GM12878 (cell line): ENCODE measurements around the gene IL22RA2. TPM values are rescaled to one million over a fixed set of nuclear protein-coding genes. Genes with fewer than 3 reads are reported as not detected.

Experiments used
- BCL3 ChIP-seq: IDR thresholded peaks from 2 replicates; pipeline ENCODE4 v1.6.1; 2011; ENCODE audit warnings: borderline replicate concordance, low read depth, mild to moderate bottlenecking, moderate library complexity, low read length; ENCODE audit not compliant: insufficient read depth, poor library complexity, severe bottlenecking
- BHLHE40 ChIP-seq, 2 experiments: fragments of 450-650 bp in 1 of 2; IDR thresholded peaks; 2 replicates each; pipeline ENCODE4 v1.6.1; 2011 to 2017; ENCODE audit warnings: low read depth in 2 of 2, borderline replicate concordance in 1 of 2, improper control_type of control experiment in 1 of 2, low read length in 1 of 2, mild to moderate bottlenecking in 1 of 2
- SMARCA5 ChIP-seq: fragments of 450-650 bp; IDR thresholded peaks from 2 replicates; pipeline ENCODE4 v1.6.1; 2017; ENCODE audit warnings: mild to moderate bottlenecking
- TCF12 ChIP-seq: IDR thresholded peaks from 2 replicates; pipeline ENCODE4 v1.6.1; 2011; ENCODE audit warnings: low read depth, mild to moderate bottlenecking, low read length
- ZNF274 ChIP-seq: IDR thresholded peaks from one replicate; pipeline ENCODE4 v1.8.0; 2011; ENCODE audit not compliant: insufficient read length, insufficient read depth
- polyA plus RNA-seq, 11 experiments: library from polyadenylated mRNA; depleted of rRNA in 4 of 11; unstranded in 6 of 11; stranded (reverse) in 5 of 11; fragments of >200 nt; fragmentation: Nextera tagmentation in 4 of 11; fragmentation: Illumina TruSeq in 1 of 11; extraction: Ambion mirVana in 4 of 11; extraction: Trizol in 1 of 11; gene quantifications; 1 replicate in 1 of 11; 2 replicates in 10 of 11; pipeline versions ENCODE4 v1.2.1 to v1.2.3, GENCODE V29; 2011 to 2016; ENCODE audit warnings: inconsistent platforms in 2 of 11, missing spikeins in 2 of 11, low read depth in 1 of 11
- total RNA-seq, 4 experiments: library from RNA; depleted of rRNA in 3 of 4; stranded (reverse); fragments of >200 nt in 3 of 4; fragmentation: Illumina TruSeq in 1 of 4; extraction: Trizol in 1 of 4; gene quantifications; 2 replicates each; pipeline versions ENCODE4 v1.2.1 to v1.2.3, GENCODE V29; 2013 to 2021

The IL22RA2 gene
- total and polyA plus RNA-seq, 10 of the 15 experiments (the other 5 are each of a cell fraction or from before 2014, with no cell fraction given), result 0.05 to 0.22 (median 0.09) TPM; not detected in 3

- TF ChIP-seq BHLHE40 (IDR thresholded peaks at IDR 0.05; ENCODE audit: borderline replicate concordance in 1 of 2, low read depth in 2 of 2, low read length in 1 of 2) (no peak), SMARCA5 (no peak), BCL3 (no peak), ZNF274 (no peak), TCF12 (no peak)
These were observed 78.9 kb downstream of the IL22RA2 start (continued) for GRCh38 chr6:137094411-137095008.

Other genes starting within 250 kb of the IL22RA2 start
- gene IL20RA, start 128.7 kb downstream of the IL22RA2 start, total RNA-seq (2014; rRNA removed), result 0.11 TPM in 1 of 2 replicates, not detected in the other
- gene IL20RA, start 128.7 kb downstream of the IL22RA2 start, total RNA-seq (2014; rRNA removed; fragmentation: Illumina TruSeq; extraction: Trizol), result 0.09 TPM in 1 of 2 replicates, not detected in the other
- 0.08 TPM in 1 of 2 replicates, not detected in the other for gene IL20RA, start 128.7 kb downstream of the IL22RA2 start, total RNA-seq (2021)
- 0.11 and 0.16 TPM in 2 replicates for gene IL20RA, start 128.7 kb downstream of the IL22RA2 start, polyA plus RNA-seq (2011; rRNA removed)
- gene IL20RA, start 128.7 kb downstream of the IL22RA2 start, polyA plus RNA-seq (2014; fragmentation: Illumina TruSeq; extraction: Trizol), result 0.03 TPM in 1 of 2 replicates, not detected in the other
- under 1 TPM; 0.02 to 0.16 TPM for gene IL20RA, start 128.7 kb downstream of the IL22RA2 start, polyA plus RNA-seq (2014; fragmentation: Nextera tagmentation; extraction: Ambion mirVana)
- gene IL20RA, start 128.7 kb downstream of the IL22RA2 start, polyA plus RNA-seq (2014; rRNA removed), result 0.05 TPM in 1 of 2 replicates, not detected in the other
- not detected for gene IL20RA, start 128.7 kb downstream of the IL22RA2 start, polyA plus RNA-seq (2016; fragmentation: Nextera tagmentation; extraction: Ambion mirVana)
- 121 and 148 TPM in 2 replicates for gene IFNGR1, start 45.7 kb upstream of the IL22RA2 start, total RNA-seq (2014; rRNA removed)
- 159 and 161 TPM in 2 replicates for gene IFNGR1, start 45.7 kb upstream of the IL22RA2 start, total RNA-seq (2014; rRNA removed; fragmentation: Illumina TruSeq; extraction: Trizol)
- 89.0 and 95.4 TPM in 2 replicates for gene IFNGR1, start 45.7 kb upstream of the IL22RA2 start, total RNA-seq (2021)
- gene IFNGR1, start 45.7 kb upstream of the IL22RA2 start, polyA plus RNA-seq (2011; rRNA removed), result 258 and 363 TPM in 2 replicates
- gene IFNGR1, start 45.7 kb upstream of the IL22RA2 start, polyA plus RNA-seq (2014; fragmentation: Illumina TruSeq; extraction: Trizol), result 155 and 200 TPM in 2 replicates
- gene IFNGR1, start 45.7 kb upstream of the IL22RA2 start, polyA plus RNA-seq (2014; fragmentation: Nextera tagmentation; extraction: Ambion mirVana), result 100 to 1,000 TPM; 182 to 296 TPM
- gene IFNGR1, start 45.7 kb upstream of the IL22RA2 start, polyA plus RNA-seq (2014; rRNA removed), result 96.0 and 113 TPM in 2 replicates
- 10 to 100 TPM; 95.2 to 99.1 TPM for gene IFNGR1, start 45.7 kb upstream of the IL22RA2 start, polyA plus RNA-seq (2016; fragmentation: Nextera tagmentation; extraction: Ambion mirVana)